ENCODE measurements around the gene ESRRA. TPM values are rescaled to one million over a fixed set of nuclear protein-coding genes. Genes with fewer than 3 reads are reported as not detected.
"Not testable (repeated sequence)": the region's sequence is repeated elsewhere in the genome, so short reads cannot be mapped to it uniquely, and the experiment has no call there.

Gene ESRRA
- total and polyA plus RNA-seq, 12 donors, result 18.2 to 74.4 (median 54.5) TPM

DNA sequence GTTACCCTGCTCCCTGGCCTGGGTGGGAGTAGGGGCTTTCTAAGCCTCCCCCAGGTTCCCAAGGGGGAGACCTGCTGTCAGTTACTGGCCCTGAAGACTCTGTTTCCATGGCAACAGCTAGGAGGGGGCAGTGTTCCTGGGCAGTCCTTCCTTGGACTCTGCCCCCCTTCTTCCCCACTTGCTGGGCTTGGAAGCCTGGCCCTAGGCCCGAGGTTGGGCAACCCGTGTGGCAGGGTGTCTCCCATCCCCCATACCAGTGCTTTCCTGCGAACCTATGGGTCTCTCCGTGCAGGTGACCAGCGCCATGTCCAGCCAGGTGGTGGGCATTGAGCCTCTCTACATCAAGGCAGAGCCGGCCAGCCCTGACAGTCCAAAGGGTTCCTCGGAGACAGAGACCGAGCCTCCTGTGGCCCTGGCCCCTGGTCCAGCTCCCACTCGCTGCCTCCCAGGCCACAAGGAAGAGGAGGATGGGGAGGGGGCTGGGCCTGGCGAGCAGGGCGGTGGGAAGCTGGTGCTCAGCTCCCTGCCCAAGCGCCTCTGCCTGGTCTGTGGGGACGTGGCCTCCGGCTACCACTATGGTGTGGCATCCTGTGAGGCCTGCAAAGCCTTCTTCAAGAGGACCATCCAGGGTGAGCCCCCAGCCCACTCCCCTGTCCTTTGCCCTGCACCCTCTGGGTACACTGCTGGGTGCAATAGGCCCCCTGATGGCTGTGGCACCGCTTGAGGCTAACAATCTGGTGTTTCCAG lies 1.7 kb downstream of the ESRRA start:
- peak; percentile 62 to 81 (median 78) for DNase-seq
- 59 to 73% (median 63%) methylated on average over 8 to 15 of the region's 15 CpGs for WGBS, 4 donors
- intact Hi-C loops (cut with DNase I), result no loop called here

DNA sequence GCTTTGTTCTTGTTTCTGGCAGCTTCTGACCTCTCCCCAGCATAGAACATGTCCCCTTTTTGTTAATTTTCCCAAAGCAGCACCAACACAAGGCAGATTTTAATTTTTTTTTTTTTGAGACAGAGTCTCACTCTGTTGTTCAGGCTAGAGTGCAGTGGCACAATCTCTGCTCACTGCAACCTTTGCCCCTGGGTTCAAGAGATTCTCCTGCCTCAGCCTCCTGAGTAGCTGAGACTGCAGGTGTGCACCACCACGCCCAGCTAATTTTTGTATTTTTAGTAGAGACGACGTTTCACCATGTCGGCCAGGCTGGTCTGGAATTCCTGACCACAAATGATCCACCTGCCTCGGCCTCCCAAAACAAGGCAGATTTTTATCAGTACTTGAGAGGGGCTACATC lies 2.5 kb downstream of the ESRRA start:
- H3K27ac ChIP-seq; intact Hi-C loops (cut with DNase I); H3K4me3 ChIP-seq; H3K27me3 ChIP-seq; H3K9me3 ChIP-seq (replicated peaks in 1 of 3); DNase-seq; H3K36me3 ChIP-seq (replicated peaks in 1 of 2): not testable (repeated sequence)
- 87 to 97% (median 93%) methylated on average over 5 of the region's 5 CpGs for WGBS, 4 donors
- H3K4me1 ChIP-seq (replicated peaks in 1 of 2), result peaks cover 9 to 22% of the 10 kb centered on the region in 2 donors

More for the DNA sequence above, 1.7 kb downstream of the ESRRA start:
- Histone ChIP-seq H3K36me3 (replicated peaks in 1 of 2) (no peaks in the 10 kb centered on the region), H3K27ac (peak overlapping the region in 3 of 5 donors; percentile 73 to 96 (median 95)), H3K4me1 (replicated peaks in 1 of 2) (peaks cover 9 to 22% of the 10 kb centered on the region in 2 donors), H3K4me3 (peak overlapping the region in 2 of 4 donors; percentile 33 to 91), H3K27me3 (no peaks in the 10 kb centered on the region), H3K9me3 (replicated peaks in 1 of 3) (no peaks in the 10 kb centered on the region)
- TF ChIP-seq POLR2A (IDR thresholded peaks at IDR 0.05), result no peak
- TF ChIP-seq, protein P1, sequence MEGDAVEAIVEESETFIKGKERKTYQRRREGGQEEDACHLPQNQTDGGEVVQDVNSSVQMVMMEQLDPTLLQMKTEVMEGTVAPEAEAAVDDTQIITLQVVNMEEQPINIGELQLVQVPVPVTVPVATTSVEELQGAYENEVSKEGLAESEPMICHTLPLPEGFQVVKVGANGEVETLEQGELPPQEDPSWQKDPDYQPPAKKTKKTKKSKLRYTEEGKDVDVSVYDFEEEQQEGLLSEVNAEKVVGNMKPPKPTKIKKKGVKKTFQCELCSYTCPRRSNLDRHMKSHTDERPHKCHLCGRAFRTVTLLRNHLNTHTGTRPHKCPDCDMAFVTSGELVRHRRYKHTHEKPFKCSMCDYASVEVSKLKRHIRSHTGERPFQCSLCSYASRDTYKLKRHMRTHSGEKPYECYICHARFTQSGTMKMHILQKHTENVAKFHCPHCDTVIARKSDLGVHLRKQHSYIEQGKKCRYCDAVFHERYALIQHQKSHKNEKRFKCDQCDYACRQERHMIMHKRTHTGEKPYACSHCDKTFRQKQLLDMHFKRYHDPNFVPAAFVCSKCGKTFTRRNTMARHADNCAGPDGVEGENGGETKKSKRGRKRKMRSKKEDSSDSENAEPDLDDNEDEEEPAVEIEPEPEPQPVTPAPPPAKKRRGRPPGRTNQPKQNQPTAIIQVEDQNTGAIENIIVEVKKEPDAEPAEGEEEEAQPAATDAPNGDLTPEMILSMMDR (IDR thresholded peaks at IDR 0.05), result no peak

DNA sequence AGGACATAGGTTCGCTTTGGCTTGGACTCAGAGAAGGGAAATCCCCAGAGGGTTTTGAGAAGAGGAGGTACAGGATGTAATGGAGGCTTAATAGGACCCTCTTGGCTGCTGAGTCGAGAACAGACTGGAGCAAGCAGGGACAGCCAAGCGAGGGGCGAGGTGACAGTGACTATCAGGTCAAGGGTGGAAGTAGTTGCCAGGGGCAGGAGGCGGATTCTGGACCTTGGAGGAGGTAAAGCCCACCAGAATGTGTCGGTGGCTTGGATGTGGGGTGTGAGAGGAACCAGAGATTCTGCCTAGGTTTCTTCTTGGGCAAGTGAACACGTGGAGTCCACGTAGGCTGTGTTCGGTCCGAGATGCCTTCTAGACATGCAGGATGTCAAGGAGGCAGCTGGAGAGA lies 7.6 kb downstream of the ESRRA start:
- DNase-seq, result no peak
- no peaks in the 10 kb centered on the region for H3K27me3 ChIP-seq
- intact Hi-C loops (cut with DNase I), result loop anchor here in 1 of 2 donors (5.0 kb wide), 1 partner anchor 39 kb away; no protein-coding TSS in a partner anchor
- H3K27ac ChIP-seq, result peak overlapping the region in 2 of 5 donors; percentile 81 to 85
- no peak for TF ChIP-seq POLR2A (IDR thresholded peaks at IDR 0.05)
- TF ChIP-seq, protein P1 (IDR thresholded peaks at IDR 0.05), result no peak
- no peak overlapping the region for H3K4me3 ChIP-seq
- peaks cover 0 to 9% of the 10 kb centered on the region in 2 donors for H3K4me1 ChIP-seq (replicated peaks in 1 of 2)
- WGBS, 4 donors, result 87 to 93% (median 88%) methylated on average over 9 to 10 of the region's 10 CpGs
- H3K9me3 ChIP-seq (replicated peaks in 1 of 3), result no peaks in the 10 kb centered on the region
- H3K36me3 ChIP-seq (replicated peaks in 1 of 2), result peaks cover 0 to 23% of the 10 kb centered on the region in 2 donors

DNA sequence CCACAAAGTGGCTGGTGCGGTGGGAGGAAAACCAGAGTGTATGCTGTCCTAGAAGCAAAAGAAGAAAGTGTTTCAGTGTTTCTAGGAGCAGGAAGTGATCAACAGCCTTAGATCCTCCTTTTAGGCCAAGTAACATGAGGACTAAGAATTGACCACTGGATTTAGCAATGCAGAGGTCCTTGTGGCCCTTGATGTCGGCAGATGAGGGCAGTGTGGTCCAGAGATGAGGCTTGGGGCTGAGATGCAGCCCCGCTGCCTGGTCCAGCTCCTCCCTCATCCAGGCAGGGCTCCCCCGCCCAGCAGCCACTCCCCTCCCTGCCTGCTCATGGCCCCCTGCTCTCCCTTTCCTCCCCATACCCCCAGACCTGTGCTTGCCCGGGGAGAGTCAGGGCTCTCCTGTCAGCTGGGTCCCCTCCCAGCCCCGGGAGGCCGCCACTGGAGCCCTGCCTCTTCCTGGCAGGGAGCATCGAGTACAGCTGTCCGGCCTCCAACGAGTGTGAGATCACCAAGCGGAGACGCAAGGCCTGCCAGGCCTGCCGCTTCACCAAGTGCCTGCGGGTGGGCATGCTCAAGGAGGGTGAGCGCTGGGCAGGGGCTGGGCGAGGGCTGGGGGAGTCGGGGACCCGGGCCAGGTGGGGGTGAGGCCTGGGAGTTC lies 8.3 kb downstream of the ESRRA start:
- peak in 1 of 2 donors; percentile 38 for TF ChIP-seq POLR2A (IDR thresholded peaks at IDR 0.05)
- TF ChIP-seq, protein P1 (IDR thresholded peaks at IDR 0.05), result no peak
- Histone ChIP-seq H3K9me3 (replicated peaks in 1 of 3) (no peaks in the 10 kb centered on the region), H3K4me3 (no peak overlapping the region), H3K27ac (peak overlapping the region in 4 of 5 donors; percentile 41 to 85 (median 63)), H3K27me3 (no peaks in the 10 kb centered on the region), H3K4me1 (replicated peaks in 1 of 2) (peaks cover 0 to 9% of the 10 kb centered on the region in 2 donors), H3K36me3 (replicated peaks in 1 of 2) (peaks cover 0 to 23% of the 10 kb centered on the region in 2 donors)
- peak in 5 of 7 donors; percentile 60 to 81 (median 70) for DNase-seq
- intact Hi-C loops (cut with DNase I), result loop anchor here in 1 of 2 donors (5.0 kb wide), 1 partner anchor 39 kb away; no protein-coding TSS in a partner anchor
- WGBS, 4 donors, result 66 to 76% (median 69%) methylated on average over 13 to 18 of the region's 18 CpGs
